Panc1 (cell line): ENCODE data around the gene CHRNB4. TPM values are rescaled to one million over a fixed set of nuclear protein-coding genes. Genes with fewer than 3 reads are reported as not detected.

ENCODE experiments used
- ATAC-seq: fragments of 200-7000 bp; cut with Tn5 transposase; 2 replicates; pipeline ENCODE4 v1.9.1; 2020; ENCODE audit warnings: mild to moderate bottlenecking, moderate library complexity
- BruUV-seq: library from RNA; stranded (reverse); fragments of 400-500 nt; replicated peaks from 2 replicates; lab custom pipeline; 2021; lab: Mats Ljungman, UMichigan
- CTCF ChIA-PET: fragments of 300-600 bp; sonication (Branson Sonifier 250); formaldehyde crosslinking; loops from one replicate; lab custom pipeline; 2022; ENCODE audit warnings: antibody characterized with exemption; lab: Charles Lee
- POLR2A ChIA-PET: fragments of 300-600 bp; sonication (Branson Sonifier 250); formaldehyde crosslinking; loops from one replicate; lab custom pipeline; 2022; ENCODE audit warnings: antibody characterized with exemption; lab: Charles Lee
- DNase-seq: peaks from one replicate; pipeline ENCODE4 v3.0.0-alpha.2; 2010; ENCODE audit warnings: low read depth, low spot score
- H3K27ac ChIP-seq: 2 replicates; pipeline ENCODE4 v1.5.1; 2011; ENCODE audit warnings: mild to moderate bottlenecking, low read length, inconsistent platforms
- H3K27me3 ChIP-seq: fragments of 200-500 bp; sonication (Bioruptor generic); 2 replicates; pipeline ENCODE4 v1.6.0; 2014; ENCODE audit warnings: low read length, inconsistent platforms; ENCODE audit not compliant: control insufficient read depth, insufficient read depth
- H3K36me3 ChIP-seq: fragments of 200-500 bp; sonication (Bioruptor generic); 2 replicates; pipeline ENCODE4 v1.5.1; 2014; ENCODE audit warnings: inconsistent platforms, mild to moderate bottlenecking, low read length, moderate library complexity; ENCODE audit not compliant: control insufficient read depth, insufficient read depth
- H3K4me1 ChIP-seq: 2 replicates; pipeline ENCODE4 v1.5.1; 2011; ENCODE audit warnings: inconsistent platforms, mild to moderate bottlenecking, low read length, moderate library complexity; ENCODE audit not compliant: control insufficient read depth, insufficient read depth
- H3K4me3 ChIP-seq, 2 experiments: 2 replicates each; pipeline ENCODE4 v1.5.1; 2011 to 2012; ENCODE audit warnings: low read depth in 2 of 2, low read length in 2 of 2, mild to moderate bottlenecking in 2 of 2, inconsistent platforms in 1 of 2, moderate library complexity in 1 of 2
- H3K9me3 ChIP-seq: fragments of 200-500 bp; sonication (Bioruptor generic); 2 replicates; pipeline ENCODE4 v1.5.1; 2014; ENCODE audit warnings: low read depth, mild to moderate bottlenecking, inconsistent platforms, low read length, moderate library complexity; ENCODE audit not compliant: control insufficient read depth, insufficient read depth
- CTCF ChIP-seq: fragments of 450-650 bp; IDR thresholded peaks from 2 replicates; pipeline ENCODE4 v1.5.1; 2017; ENCODE audit warnings: mild to moderate bottlenecking
- POLR2AphosphoS5 ChIP-seq: IDR thresholded peaks from 2 replicates; pipeline ENCODE4 v1.6.1; 2012; ENCODE audit warnings: mild to moderate bottlenecking, low read depth, low read length, moderate library complexity
- REST ChIP-seq, 2 experiments: IDR thresholded peaks; 2 replicates each; pipeline ENCODE4 v1.6.1; 2011 to 2012; ENCODE audit warnings: low read depth in 2 of 2, control low read depth in 1 of 2, low read length in 1 of 2, mild to moderate bottlenecking in 1 of 2, moderate library complexity in 1 of 2; ENCODE audit not compliant: insufficient read depth in 1 of 2
- SIN3A ChIP-seq: IDR thresholded peaks from 2 replicates; pipeline ENCODE4 v1.6.1; 2012; ENCODE audit warnings: low read depth, mild to moderate bottlenecking, low read length, moderate library complexity, borderline replicate concordance; ENCODE audit not compliant: insufficient read depth
- TCF7L2 ChIP-seq: IDR thresholded peaks from 2 replicates; pipeline ENCODE4 v1.6.1; 2011; ENCODE audit warnings: mild to moderate bottlenecking, low read depth, low read length, inconsistent platforms
- in situ Hi-C: cut with HindIII; loops from 2 replicates; pipeline ENCODE4 v1.10.0; 2016; ENCODE audit warnings: low sequenced_read_pairs, low pct_unique_long_range_greater_than_20kb
- intact Hi-C: fragments of 100-400 bp; cut with micrococcal nuclease; formaldehyde crosslinking; loops from one replicate; pipeline ENCODE4 v1.10.0; 2022; ENCODE audit not compliant: unreplicated experiment
- total RNA-seq: library from RNA; stranded (reverse); gene quantifications from one replicate; pipeline ENCODE4 v1.2.1, GENCODE V29; 2021; ENCODE audit not compliant: unreplicated experiment

The CHRNB4 gene
- total RNA-seq, 1 experiment from 2014 or later: not detected

GRCh38 chr15:78620021-78620526 lies 20.9 kb downstream of the CHRNB4 start:
- Histone ChIP-seq H3K36me3 (no peaks in the 10 kb centered on the region), H3K4me1 (peaks cover 7% of the 10 kb centered on the region; the same call in 1 of the 2 replicates), H3K4me3 (peak overlapping the region; percentile 39 to 40), H3K9me3 (no peaks in the 10 kb centered on the region), H3K27ac (no peak overlapping the region), H3K27me3 (peaks cover 5% of the 10 kb centered on the region)
- peak; percentile 51 for ATAC-seq
- ChIA-PET CTCF (interaction anchor here (0.6 to 1.0 kb wide), 2 partner anchors 91 to 119 kb away, joined by 3 read pairs; no protein-coding TSS in a partner anchor), POLR2A (no interaction called here)
- intact Hi-C loops: no loop called here
- BruUV-seq: no TSS peak
- in situ Hi-C loops: no loop called here
- DNase-seq: no peak
- no peak; the same call in 1 of the 2 replicates for TF ChIP-seq CTCF
- no peak for TF ChIP-seq POLR2AphosphoS5
- TF ChIP-seq SIN3A: no peak
- TF ChIP-seq REST (IDR thresholded peaks at IDR 0.05; ENCODE audit: insufficient read depth in 1 of 2, low read depth in 2 of 2, low read length in 1 of 2): no peak
- no peak for TF ChIP-seq TCF7L2

- H3K27ac ChIP-seq: no peak overlapping the region
- in situ Hi-C loops (no loop called here), intact Hi-C loops (no loop called here)
- BruUV-seq: no TSS peak
- H3K9me3 ChIP-seq: no peaks in the 10 kb centered on the region
- ATAC-seq (no peak), DNase-seq (no peak)
- H3K4me3 ChIP-seq: no peak overlapping the region; a peak in 1 of 4 replicates
- H3K4me1 ChIP-seq: peaks cover 7% of the 10 kb centered on the region; the same call in 1 of the 2 replicates
- ChIA-PET CTCF (interaction anchor here (0.6 to 1.0 kb wide), 3 partner anchors 92 to 132 kb away, joined by 3 read pairs; no protein-coding TSS in a partner anchor), POLR2A (no interaction called here)
- H3K36me3 ChIP-seq: no peaks in the 10 kb centered on the region
- H3K27me3 ChIP-seq: peaks cover 5% of the 10 kb centered on the region
- TF ChIP-seq SIN3A (no peak), POLR2AphosphoS5 (no peak), CTCF (no peak), REST (IDR thresholded peaks at IDR 0.05; ENCODE audit: insufficient read depth in 1 of 2, low read depth in 2 of 2, low read length in 1 of 2) (no peak), TCF7L2 (no peak)
Observed at GRCh38 chr15:78619022-78619950, 21.7 kb downstream of the CHRNB4 start.
